ENCODE measurements around the gene MERTK.

MERTK gene

DNA sequence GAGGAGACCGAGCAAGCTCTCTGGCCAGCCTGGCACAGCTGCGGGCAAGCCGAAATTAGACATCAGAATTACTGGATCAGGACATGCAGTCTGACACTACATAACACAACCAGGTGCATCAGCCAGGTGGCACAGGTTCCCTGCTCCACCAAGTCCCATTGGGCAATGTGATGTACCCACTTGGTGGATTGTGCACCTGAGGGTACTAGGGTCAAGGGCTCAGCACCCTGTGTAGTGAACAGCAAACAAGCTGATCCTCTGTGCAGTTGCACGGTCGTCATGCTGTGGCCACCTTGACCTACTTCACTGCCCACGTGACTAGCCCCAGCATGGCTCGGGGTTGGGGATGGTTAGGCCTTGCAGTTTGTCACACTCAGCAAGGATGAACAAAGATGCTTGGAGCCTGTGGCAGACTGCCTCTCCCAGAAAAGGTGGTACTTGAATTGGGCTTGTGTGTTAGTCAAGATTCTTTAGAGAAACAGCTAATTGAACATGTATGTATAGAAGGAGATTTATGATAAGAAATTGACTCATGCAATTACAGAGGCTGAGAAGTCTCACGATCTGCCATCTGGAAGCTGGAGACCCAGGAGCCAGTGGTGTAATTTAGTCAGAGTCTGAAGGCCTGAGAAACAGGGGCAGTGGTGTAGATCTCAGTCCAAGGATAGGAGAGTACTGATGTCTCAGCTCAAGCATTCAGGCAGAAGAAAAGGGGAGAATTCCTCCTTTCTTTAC lies 85.2 kb downstream of the MERTK start:
- no peak overlapping the region for H3K4me3 ChIP-seq (ENCODE audit: low read depth, low read length)
- ChIA-PET POLR2A (no interaction called here), CTCF (interaction anchor here (1.3 kb wide), 1 partner anchor 8 kb away, joined by 3 read pairs; no protein-coding TSS in a partner anchor)
- TF ChIP-seq, protein P1, sequence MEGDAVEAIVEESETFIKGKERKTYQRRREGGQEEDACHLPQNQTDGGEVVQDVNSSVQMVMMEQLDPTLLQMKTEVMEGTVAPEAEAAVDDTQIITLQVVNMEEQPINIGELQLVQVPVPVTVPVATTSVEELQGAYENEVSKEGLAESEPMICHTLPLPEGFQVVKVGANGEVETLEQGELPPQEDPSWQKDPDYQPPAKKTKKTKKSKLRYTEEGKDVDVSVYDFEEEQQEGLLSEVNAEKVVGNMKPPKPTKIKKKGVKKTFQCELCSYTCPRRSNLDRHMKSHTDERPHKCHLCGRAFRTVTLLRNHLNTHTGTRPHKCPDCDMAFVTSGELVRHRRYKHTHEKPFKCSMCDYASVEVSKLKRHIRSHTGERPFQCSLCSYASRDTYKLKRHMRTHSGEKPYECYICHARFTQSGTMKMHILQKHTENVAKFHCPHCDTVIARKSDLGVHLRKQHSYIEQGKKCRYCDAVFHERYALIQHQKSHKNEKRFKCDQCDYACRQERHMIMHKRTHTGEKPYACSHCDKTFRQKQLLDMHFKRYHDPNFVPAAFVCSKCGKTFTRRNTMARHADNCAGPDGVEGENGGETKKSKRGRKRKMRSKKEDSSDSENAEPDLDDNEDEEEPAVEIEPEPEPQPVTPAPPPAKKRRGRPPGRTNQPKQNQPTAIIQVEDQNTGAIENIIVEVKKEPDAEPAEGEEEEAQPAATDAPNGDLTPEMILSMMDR (IDR thresholded peaks at IDR 0.05; ENCODE audit: insufficient read depth, low read length, missing control alignments): no peak
- no peak for DNase-seq (ENCODE audit: low read depth, low spot score)

DNA sequence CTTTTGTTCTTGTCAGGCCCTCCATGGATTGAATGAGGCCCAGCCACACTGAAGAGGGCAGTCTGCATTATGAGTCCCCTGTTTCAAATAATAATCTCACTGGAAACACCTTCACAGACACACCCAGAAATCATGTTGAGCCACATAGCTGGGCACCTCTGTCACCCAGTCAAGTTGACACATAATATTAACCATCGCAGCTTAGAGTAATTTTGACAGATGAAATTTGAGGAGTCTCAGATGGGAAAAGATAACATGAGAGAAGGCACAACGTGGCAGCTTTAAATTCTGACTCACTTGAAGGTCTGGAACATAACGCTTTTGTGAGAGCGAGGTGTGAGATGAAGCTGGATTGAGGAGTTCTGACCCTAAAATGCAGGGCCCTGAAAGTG lies 85.8 kb downstream of the MERTK start:
- ChIA-PET CTCF (interaction anchor here (1.3 kb wide), 1 partner anchor 8 kb away, joined by 3 read pairs; no protein-coding TSS in a partner anchor), POLR2A (no interaction called here)
- TF ChIP-seq, protein P1 (IDR thresholded peaks at IDR 0.05; ENCODE audit: insufficient read depth, low read length, missing control alignments): no peak
- no peak overlapping the region for H3K4me3 ChIP-seq (ENCODE audit: low read depth, low read length)
- no peak for DNase-seq (ENCODE audit: low read depth, low spot score)

DNA sequence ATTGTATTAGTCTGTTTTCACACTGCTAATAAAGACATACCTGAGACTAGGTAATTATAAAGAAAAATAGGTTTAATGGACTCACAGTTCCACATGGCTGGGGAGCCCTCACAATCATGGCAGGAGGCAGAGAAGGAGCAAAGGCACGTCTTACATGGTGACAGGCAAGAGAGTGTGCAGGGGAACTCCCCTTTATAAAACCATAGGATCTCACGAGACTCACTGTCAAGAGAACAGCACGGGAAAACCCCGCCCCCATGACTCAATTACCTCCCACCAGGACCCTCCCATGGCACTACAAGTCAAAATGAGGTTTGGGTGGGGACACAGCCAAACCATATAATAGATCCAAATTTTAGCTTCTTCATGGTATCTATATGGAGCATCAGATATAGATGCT lies 87.1 kb downstream of the MERTK start:
- no peak for DNase-seq (ENCODE audit: low read depth, low spot score)
- no peak overlapping the region for H3K4me3 ChIP-seq (ENCODE audit: low read depth, low read length)
- TF ChIP-seq, protein P1 (IDR thresholded peaks at IDR 0.05; ENCODE audit: insufficient read depth, low read length, missing control alignments): no peak
- CTCF ChIA-PET: interaction anchor here (1.2 kb wide), 1 partner anchor 97 kb away, joined by 3 read pairs; no protein-coding TSS in a partner anchor
- POLR2A ChIA-PET: no interaction called here

DNA sequence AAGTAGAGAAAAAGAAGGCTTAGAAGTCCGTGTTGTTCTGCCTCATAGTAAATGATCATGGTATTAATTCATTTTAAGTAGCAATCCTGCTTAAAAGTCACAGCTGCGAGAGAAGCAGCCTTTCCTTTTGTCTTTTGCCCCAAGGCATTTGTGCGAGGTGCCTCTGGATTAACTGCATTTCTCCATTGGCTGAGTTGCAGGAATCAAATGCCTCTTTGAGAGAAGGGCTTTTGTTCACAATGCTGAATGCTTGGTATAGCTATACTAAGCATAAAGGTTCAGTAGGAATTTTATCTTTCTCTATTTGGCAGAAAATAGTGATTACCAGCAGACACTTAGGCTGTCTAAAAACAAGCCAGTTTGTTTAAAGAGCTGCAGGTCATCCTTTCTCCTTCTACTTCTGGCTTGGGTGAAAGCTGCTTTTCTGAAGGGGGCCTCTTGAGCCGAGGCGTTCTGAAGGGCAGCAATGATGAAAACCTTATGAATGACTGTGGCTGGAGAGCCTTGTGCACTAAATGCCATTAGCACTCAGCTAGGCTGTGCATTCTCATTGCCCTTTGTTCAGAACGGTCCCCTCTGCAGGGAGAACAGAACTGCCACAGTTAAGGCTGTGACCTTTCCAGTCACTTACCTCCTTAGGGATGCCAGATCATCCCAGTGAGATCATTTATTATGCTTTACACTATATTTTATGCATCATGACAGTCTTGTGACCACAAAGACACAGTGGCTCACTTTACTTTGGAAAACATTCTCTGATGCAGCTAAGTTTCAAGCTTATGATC lies 87.9 kb downstream of the MERTK start:
- TF ChIP-seq, protein P1 (IDR thresholded peaks at IDR 0.05; ENCODE audit: insufficient read depth, low read length, missing control alignments): no peak
- POLR2A ChIA-PET: no interaction called here
- no peak overlapping the region for H3K4me3 ChIP-seq (ENCODE audit: low read depth, low read length)
- CTCF ChIA-PET: interaction anchor here (1.2 kb wide), 1 partner anchor 98 kb away, joined by 3 read pairs; no protein-coding TSS in a partner anchor
- no peak for DNase-seq (ENCODE audit: low read depth, low spot score)

DNA sequence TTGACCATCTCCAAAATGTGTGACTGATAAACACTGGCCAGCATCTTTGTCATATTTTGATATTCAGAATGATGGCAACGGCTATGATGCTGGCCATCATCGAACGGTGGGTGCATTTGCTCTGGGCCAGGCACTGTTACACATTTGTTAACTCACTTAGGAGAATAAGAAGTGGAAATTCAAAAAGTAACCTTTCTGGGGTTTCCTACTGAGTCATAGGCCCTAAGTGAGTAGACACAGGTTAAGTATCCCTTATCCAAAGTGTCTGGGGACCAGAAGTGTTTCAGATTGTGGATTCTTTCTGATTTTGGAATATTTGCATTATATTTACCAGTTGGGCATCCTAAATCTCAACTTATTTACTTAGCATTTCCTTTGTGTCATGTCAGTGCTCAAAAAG lies 92.0 kb downstream of the MERTK start:
- H3K4me3 ChIP-seq (ENCODE audit: low read depth, low read length): no peak overlapping the region
- TF ChIP-seq, protein P1 (IDR thresholded peaks at IDR 0.05; ENCODE audit: insufficient read depth, low read length, missing control alignments): no peak
- no peak for DNase-seq (ENCODE audit: low read depth, low spot score)
- POLR2A ChIA-PET: no interaction called here
- CTCF ChIA-PET: no interaction called here

DNA sequence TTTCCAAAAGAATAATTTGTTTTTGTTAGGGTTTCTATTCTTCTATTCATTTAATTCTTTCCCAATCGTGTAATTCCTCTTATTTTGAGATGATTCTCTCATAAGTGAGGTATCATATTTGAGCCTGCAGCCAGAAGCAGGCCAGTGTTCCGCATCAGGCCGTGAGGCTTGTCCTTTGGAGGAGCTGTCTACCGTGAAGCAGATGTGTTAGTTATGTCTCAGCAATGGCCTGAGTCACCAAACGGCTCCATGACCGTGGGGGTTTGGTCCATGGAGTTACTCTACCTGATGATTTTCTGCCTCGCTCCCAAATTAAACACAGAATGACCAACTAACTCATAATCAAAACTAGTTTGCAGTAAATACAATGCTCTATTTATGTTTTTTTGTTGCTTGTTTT lies 92.4 kb downstream of the MERTK start:
- ChIA-PET POLR2A (no interaction called here), CTCF (no interaction called here)
- DNase-seq (ENCODE audit: low read depth, low spot score): no peak
- TF ChIP-seq, protein P1 (IDR thresholded peaks at IDR 0.05; ENCODE audit: insufficient read depth, low read length, missing control alignments): no peak
- H3K4me3 ChIP-seq (ENCODE audit: low read depth, low read length): no peak overlapping the region

Measured in AG04449 (cell line).